Neural progenitor cell (in vitro differentiated cells): ENCODE measurements around the gene RAPGEF4.

Experiments
- EZH2 ChIP-seq: fragments of 200-600 bp; sonication (generic); IDR thresholded peaks from 2 replicates; pipeline ENCODE4 v1.6.1; 2017; ENCODE audit warnings: antibody characterized with exemption, mild to moderate bottlenecking, moderate library complexity
- EZH2phosphoT487 ChIP-seq: fragments of 200-600 bp; sonication (generic); IDR thresholded peaks from 2 replicates; pipeline ENCODE4 v1.6.1; 2017; ENCODE audit warnings: antibody characterized with exemption
- TF ChIP-seq, protein P1 (sequence below): fragments of 200-600 bp; sonication (generic); IDR thresholded peaks from 2 replicates; pipeline ENCODE4 v1.5.1; 2017; ENCODE audit warnings: antibody characterized with exemption, mild to moderate bottlenecking

DNA sequence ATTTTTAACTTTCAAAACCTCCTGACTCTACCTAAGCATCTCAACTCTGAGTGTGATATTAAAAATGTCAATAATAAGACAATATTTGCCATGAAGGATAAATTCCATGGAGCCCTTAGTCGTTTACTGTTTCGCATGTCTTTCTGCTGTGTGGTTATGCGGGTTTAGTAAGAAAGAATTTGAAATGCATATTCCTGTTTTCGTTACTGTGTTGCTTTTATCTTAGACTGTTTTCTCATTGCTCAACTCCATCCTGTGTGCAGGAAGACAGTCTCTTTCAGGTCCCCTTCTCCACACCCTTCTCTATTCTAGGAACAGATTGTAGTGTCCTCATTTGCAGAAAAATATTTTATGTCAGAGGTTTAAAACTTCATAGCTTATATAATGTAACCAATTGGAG is 257.5 kb downstream of the RAPGEF4 start:
- TF ChIP-seq, protein P1, sequence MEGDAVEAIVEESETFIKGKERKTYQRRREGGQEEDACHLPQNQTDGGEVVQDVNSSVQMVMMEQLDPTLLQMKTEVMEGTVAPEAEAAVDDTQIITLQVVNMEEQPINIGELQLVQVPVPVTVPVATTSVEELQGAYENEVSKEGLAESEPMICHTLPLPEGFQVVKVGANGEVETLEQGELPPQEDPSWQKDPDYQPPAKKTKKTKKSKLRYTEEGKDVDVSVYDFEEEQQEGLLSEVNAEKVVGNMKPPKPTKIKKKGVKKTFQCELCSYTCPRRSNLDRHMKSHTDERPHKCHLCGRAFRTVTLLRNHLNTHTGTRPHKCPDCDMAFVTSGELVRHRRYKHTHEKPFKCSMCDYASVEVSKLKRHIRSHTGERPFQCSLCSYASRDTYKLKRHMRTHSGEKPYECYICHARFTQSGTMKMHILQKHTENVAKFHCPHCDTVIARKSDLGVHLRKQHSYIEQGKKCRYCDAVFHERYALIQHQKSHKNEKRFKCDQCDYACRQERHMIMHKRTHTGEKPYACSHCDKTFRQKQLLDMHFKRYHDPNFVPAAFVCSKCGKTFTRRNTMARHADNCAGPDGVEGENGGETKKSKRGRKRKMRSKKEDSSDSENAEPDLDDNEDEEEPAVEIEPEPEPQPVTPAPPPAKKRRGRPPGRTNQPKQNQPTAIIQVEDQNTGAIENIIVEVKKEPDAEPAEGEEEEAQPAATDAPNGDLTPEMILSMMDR = no peak
- TF ChIP-seq EZH2 (no peak), EZH2phosphoT487 (no peak)
